Activated T-helper 17 cell treated with anti-CD3 and anti-CD28 coated beads, Interleukin-2, amount 50 U/mL, for 72 hours (primary cell): ENCODE measurements around the gene MEA1. TPM values are rescaled to one million over a fixed set of nuclear protein-coding genes. Genes with fewer than 3 reads are reported as not detected.
A peak's percentile ranks its signal among the peaks of the same experiment; 100 is the strongest.

Experiments used
- ATAC-seq: fragments of 150-1000 bp; cut with Tn5 transposase; replicated peaks from 2 replicates; pipeline ENCODE4 v1.10.0; 2021; ENCODE audit warnings: mild to moderate bottlenecking, moderate library complexity
- H3K27ac Mint-ChIP-seq: one replicate; pipeline ENCODE4 v1.8.0; 2022; ENCODE audit warnings: mixed read lengths
- H3K27me3 Mint-ChIP-seq: one replicate; pipeline ENCODE4 v1.8.0; 2022; ENCODE audit warnings: mixed read lengths
- H3K36me3 Mint-ChIP-seq: one replicate; pipeline ENCODE4 v1.8.0; 2022; ENCODE audit warnings: low read depth, mild to moderate bottlenecking, mixed read lengths
- H3K4me1 Mint-ChIP-seq: one replicate; pipeline ENCODE4 v1.8.0; 2022; ENCODE audit warnings: mixed read lengths
- H3K4me3 Mint-ChIP-seq: one replicate; pipeline ENCODE4 v1.8.0; 2022; ENCODE audit warnings: mild to moderate bottlenecking, mixed read lengths
- H3K9me3 Mint-ChIP-seq: one replicate; pipeline ENCODE4 v1.8.0; 2022; ENCODE audit warnings: mixed read lengths
- total RNA-seq, 2 donors: library from RNA; stranded (reverse); gene quantifications; one replicate each; pipeline ENCODE4 v1.2.3, GENCODE V29; 2022

Gene MEA1
- total RNA-seq, 2 donors from 2014 or later: 75.7 to 93.8 TPM

DNA sequence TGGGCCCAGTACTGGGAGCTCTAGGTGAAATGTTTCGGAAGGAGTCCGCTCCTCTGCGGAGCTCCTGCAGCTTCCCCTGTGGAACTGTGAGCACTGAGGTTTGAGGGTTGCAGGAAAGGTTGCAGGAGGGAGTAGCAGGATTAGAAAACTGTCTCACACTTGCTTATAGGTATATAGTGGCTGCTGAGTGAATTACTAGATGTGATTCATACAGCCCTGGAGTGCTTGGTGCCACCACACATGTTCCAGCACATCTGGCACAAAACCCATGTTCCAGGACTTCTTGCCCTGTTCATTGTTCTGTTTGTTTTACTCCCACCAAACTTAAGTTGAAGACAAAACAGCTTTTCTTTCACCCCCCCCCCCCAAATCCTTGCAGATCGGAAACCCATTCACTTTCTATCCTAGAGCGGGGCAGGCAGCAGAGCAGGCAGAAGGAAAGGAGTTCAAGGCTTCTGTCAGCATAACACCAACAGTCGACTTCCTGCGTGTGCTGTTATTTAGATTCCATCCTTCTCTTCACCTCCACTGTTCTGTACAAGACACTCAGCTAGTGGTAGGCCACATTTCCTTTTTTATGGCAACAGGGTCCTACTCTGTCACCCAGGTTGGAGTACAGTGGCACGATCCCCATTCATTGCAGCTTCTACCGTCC is 34.1 kb downstream of the MEA1 start:
- ATAC-seq: peak; percentile 38
- Mint-ChIP-seq H3K27ac (peak overlapping the region; percentile 99), H3K36me3 (peaks cover 29% of the 10 kb centered on the region), H3K4me3 (peak overlapping the region; percentile 99), H3K4me1 (peaks cover 34% of the 10 kb centered on the region), H3K27me3 (no peaks in the 10 kb centered on the region), H3K9me3 (no peaks in the 10 kb centered on the region)

DNA sequence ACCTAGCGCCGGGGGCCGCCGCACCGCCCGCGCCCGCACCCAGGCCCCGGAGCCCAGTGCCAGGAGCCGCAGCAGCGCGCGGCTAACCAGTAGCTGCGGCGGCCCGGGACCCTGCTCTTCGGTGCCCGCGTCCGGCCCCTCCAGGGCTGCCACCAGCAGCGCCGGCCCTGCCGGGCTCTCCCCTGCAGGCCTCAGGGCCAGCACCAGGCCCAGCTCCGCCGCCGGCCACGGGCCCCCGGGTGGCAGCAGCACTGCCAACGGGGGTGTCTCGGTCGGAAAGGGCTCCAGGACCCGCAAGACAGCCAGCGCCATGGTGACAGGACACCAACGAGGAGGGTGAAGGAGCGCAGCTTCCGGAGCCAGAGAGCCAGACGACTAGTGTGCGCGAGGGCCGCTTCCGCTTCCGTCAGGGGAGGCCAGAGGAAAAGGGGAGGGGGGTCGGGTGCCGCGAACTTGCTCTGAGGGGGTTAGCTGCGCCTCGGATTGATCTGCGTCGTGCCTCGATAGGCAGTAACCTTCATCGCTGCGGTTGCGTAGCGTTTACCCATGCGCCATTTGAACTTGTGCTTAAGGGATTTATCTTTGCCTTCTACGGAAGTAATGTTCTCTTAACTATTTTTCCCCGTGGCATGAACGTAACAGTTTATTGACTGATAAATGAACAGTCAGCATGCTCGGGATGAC is 34.8 kb downstream of the MEA1 start, which contains the start of gene PEX6:
TSS of gene PEX6 (minus strand) at position 343 of the 684 bp plus-strand sequence. CDS start at position 312, 31 bp downstream.
- peak; percentile 93 for ATAC-seq
- Mint-ChIP-seq H3K36me3 (peaks cover 30% of the 10 kb centered on the region), H3K9me3 (no peaks in the 10 kb centered on the region), H3K4me3 (peak within 1 kb of the TSS; percentile 99), H3K27me3 (no peaks in the 10 kb centered on the region), H3K4me1 (peaks cover 32% of the 10 kb centered on the region), H3K27ac (peak within 1 kb of the TSS; percentile 99)

DNA sequence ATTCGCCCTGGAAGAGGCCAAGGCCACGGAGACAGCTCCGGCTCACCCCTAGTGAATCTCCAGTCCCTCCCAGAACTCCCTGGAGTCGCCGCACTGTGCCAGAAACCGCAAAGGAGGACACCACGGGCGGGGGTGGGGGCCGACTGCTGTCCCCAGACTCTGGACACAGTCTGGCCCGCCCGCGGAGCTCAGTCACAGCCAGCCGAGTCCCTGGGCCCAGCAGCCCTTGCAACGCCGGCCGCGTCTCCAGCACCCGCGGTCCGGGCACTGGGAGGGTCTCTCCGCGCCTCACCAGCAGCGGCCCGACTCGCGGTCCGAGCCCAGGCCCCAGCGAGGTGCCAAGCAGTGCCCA is 35.3 kb downstream of the MEA1 start:
- Mint-ChIP-seq H3K4me3 (peak overlapping the region; percentile 99), H3K27ac (peak overlapping the region; percentile 86), H3K4me1 (peaks cover 28% of the 10 kb centered on the region), H3K36me3 (peaks cover 33% of the 10 kb centered on the region), H3K9me3 (no peaks in the 10 kb centered on the region), H3K27me3 (no peaks in the 10 kb centered on the region)
- no peak for ATAC-seq

DNA sequence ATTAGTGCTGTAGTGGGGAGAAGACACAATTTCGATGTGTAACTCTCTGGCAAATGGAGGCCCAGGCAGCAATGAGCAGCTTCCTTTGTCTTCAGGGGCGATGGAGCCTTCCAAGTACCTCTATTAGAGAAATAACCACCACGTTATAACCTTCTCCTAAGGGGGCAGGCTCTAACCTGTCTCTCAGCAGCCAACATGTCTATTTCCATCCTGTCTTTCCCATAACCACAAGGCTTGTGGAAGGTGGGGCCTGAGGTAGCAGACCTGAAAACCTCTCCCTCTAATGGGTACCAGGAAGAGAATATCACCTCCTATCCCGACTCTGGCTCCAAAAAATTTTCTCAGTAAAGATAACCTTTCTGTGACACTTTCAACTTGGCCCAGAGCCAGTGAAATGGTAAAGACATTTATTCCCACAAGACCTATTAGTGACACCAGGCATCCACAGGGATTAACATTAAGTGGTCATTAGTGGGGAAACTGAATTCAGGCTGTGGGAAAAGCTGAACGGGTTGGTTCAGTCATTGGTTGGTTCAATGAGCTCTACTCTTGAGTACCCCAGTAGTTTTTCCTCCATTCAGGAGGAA is 38.7 kb downstream of the MEA1 start:
- H3K4me1 Mint-ChIP-seq: peaks cover 29% of the 10 kb centered on the region

DNA sequence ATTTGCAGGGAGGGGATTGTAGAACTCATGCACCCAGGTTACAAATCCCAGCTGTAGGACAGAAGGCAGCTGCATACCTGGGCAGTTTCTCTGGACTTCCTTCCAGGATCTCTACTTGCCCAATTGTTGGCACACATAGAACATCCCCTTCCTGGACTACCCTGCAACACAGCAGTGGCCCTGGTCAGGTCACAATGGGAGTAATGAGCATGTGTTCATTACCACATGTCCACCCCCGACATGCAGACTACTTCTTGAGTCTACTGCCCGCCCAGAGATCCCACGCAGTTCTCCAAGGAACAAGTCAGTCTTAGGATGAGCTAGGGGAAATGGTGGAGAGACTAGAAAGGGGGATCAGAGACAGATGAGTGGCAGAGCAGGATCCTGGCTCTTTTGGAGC is 39.8 kb downstream of the MEA1 start:
- no peaks in the 10 kb centered on the region for H3K27me3 Mint-ChIP-seq
- no peak overlapping the region for H3K4me3 Mint-ChIP-seq
- H3K4me1 Mint-ChIP-seq: peaks cover 20% of the 10 kb centered on the region
- H3K27ac Mint-ChIP-seq: no peak overlapping the region
- no peak for ATAC-seq
- H3K9me3 Mint-ChIP-seq: no peaks in the 10 kb centered on the region
- H3K36me3 Mint-ChIP-seq: peaks cover 35% of the 10 kb centered on the region

More for the DNA sequence above, 38.7 kb downstream of the MEA1 start:
- Mint-ChIP-seq H3K27me3 (no peaks in the 10 kb centered on the region), H3K36me3 (peaks cover 41% of the 10 kb centered on the region), H3K4me3 (peak overlapping the region; percentile 23), H3K9me3 (no peaks in the 10 kb centered on the region), H3K27ac (peak overlapping the region; percentile 82)
- no peak for ATAC-seq

DNA sequence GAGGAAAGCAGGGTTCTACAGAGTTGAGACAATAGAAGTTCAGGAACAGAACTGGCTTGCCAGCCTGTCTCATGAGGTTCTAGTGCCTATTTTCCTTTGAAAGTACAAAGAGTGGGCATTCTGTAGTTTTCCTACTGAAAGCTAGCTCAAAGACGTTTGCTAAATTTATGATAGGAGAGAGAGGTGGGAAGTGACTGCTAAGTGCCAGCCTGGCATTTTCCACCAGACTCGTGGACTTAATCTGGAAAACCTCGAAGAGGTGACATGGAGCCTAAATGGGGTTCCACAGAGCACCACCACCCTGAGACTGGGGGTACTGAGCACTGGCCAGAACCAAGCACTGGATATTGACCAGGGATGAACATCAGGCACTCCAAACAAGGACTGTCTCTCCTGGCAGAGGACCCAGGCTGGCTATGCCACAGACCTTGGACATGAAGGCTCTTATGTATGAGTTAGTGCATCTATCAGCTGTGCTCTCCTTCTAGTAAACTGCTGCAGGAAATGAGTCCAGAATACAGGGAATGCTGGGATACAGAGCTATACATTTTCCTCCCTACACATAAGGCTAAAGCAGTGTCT is 41.9 kb downstream of the MEA1 start:
- Mint-ChIP-seq H3K36me3 (peaks cover 31% of the 10 kb centered on the region), H3K27me3 (no peaks in the 10 kb centered on the region), H3K27ac (peak overlapping the region; percentile 46), H3K4me3 (no peak overlapping the region), H3K4me1 (peaks cover 16% of the 10 kb centered on the region), H3K9me3 (no peaks in the 10 kb centered on the region)
- ATAC-seq: no peak

DNA sequence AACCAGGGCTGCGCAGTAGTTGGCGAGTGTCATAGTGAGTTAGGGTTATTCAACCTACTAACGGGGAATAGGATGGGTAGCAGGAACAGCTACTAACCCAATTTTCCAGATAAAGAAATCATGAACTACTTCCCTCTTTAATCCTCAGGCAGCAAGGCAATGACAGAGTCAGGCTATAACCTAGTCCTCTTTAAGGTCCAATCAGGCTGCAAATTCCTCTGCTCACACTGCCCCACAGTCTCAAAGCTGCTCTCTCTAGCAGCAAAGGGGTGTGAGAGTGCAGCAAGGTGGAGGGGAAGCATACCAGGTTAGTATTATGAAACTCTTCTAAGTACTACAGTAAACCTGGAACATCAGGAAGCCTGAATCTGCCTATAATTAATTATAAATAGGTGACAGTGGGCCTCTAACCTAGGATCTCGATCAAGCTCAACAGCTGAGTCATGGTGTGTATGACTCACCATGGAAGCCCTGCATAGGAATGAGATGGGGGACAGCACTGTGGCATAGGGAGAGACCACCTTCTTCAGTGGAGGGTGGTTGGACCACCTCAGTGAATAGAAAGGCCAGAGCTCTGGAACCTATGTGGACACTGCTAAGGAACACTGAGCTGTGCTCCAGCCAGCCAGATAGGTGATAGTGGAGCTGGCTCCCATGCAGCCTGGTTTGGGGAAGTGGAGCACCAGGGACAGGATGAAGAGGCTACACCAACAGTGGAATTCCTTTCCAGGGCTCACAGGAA is 42.7 kb downstream of the MEA1 start:
- no peak overlapping the region for H3K4me3 Mint-ChIP-seq
- H3K36me3 Mint-ChIP-seq: peaks cover 33% of the 10 kb centered on the region
- no peaks in the 10 kb centered on the region for H3K9me3 Mint-ChIP-seq
- H3K4me1 Mint-ChIP-seq: peaks cover 13% of the 10 kb centered on the region
- H3K27ac Mint-ChIP-seq: peak overlapping the region; percentile 46
- H3K27me3 Mint-ChIP-seq: no peaks in the 10 kb centered on the region
- ATAC-seq: peak; percentile 46

DNA sequence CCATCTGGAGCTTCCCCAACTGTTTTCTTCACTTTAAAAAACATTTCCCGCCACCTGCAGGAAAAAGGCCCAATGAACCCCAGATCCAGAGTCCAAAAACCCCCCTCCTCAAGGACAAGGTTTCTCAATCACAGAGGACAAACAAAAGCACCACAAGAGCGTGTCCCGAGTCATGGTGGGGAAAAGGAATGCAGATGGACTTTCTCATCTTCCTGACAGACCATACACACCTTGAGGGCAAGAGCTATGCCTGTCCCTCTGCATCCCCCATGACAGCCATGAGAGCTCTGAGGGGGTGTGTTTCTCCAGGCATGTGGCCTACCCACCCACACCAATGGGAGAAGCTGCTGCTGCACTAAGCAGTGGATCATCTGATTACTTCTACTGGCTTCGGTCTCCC is 43.8 kb downstream of the MEA1 start:
- Mint-ChIP-seq H3K4me3 (no peak overlapping the region), H3K36me3 (peaks cover 42% of the 10 kb centered on the region), H3K9me3 (no peaks in the 10 kb centered on the region), H3K27me3 (no peaks in the 10 kb centered on the region), H3K4me1 (peaks cover 10% of the 10 kb centered on the region), H3K27ac (no peak overlapping the region)
- no peak for ATAC-seq

DNA sequence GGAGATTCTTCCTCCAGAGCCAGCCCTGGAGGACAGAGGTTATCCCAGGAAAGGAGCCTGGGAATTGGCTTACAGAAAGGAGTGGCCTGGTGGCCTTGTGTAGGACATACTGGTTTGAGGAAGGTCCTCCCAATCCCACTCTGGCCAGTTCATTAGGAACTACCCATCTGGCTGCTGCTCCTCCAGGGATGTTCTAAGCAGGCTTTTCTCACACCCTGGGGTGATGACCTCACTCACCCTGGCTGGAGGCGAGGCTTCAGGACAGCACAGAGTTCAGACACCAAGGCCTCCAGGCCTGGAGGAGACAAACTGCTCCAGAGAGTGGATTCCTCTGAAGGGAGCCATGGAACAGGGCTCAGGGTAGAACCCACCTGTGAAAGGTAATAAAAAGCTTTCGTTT is 44.3 kb downstream of the MEA1 start:
- Mint-ChIP-seq H3K4me1 (peaks cover 7% of the 10 kb centered on the region), H3K27me3 (no peaks in the 10 kb centered on the region), H3K4me3 (no peak overlapping the region), H3K9me3 (no peaks in the 10 kb centered on the region), H3K27ac (no peak overlapping the region), H3K36me3 (peaks cover 47% of the 10 kb centered on the region)
- no peak for ATAC-seq

DNA sequence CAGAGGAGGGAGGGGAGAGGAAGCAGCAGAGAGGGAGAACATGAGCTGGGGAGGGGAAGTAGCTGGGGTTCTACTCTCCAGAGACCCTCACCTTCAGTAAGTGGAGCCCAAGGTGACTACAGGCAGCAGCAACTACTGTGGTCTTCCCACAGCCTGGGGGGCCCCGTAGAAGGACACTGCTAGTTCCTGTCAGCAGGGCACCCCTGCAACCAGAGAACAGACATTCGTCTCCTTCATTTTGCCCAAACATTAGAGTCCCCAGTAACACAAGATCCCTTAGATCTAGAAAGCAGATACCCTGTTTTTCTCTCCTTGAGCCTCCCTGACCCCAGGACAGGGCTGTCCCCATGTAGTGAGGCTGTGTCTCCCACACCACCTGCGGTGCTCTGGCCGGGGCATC is 45.0 kb downstream of the MEA1 start:
- no peak overlapping the region for H3K27ac Mint-ChIP-seq
- no peak for ATAC-seq
- H3K4me3 Mint-ChIP-seq: no peak overlapping the region
- H3K27me3 Mint-ChIP-seq: no peaks in the 10 kb centered on the region
- H3K4me1 Mint-ChIP-seq: peaks cover 7% of the 10 kb centered on the region
- no peaks in the 10 kb centered on the region for H3K9me3 Mint-ChIP-seq
- H3K36me3 Mint-ChIP-seq: peaks cover 44% of the 10 kb centered on the region

DNA sequence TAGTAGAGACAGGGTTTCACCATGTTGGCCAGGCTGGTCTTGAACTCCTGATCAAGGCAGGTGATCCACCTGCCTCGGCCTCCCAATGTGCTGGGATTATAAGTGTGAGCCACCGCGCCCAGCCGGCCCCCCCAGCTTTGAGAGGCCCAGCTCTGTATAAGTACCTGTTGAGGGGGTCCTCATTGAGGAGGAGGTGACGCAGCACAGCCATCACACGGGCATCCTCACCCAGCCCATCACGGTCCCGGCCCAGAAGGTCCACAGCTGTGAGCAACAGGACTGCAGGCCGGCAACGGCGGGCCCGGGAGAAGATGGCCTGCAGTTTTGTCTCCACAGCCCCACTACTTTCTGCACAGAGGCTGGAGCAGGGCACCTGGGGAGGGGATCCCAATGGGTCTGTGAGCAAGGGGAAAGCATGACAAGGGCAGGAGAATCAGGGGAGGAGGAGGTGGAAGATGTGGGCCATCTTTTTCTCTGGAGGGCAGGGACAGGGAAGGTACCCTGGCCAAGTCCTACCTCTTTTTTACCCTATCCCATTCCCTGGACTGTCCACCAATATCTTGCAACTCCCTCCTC is 45.5 kb downstream of the MEA1 start:
- ATAC-seq: no peak
- Mint-ChIP-seq H3K4me3 (no peak overlapping the region), H3K9me3 (no peaks in the 10 kb centered on the region), H3K27me3 (no peaks in the 10 kb centered on the region), H3K27ac (no peak overlapping the region), H3K36me3 (peaks cover 43% of the 10 kb centered on the region), H3K4me1 (peaks cover 7% of the 10 kb centered on the region)

DNA sequence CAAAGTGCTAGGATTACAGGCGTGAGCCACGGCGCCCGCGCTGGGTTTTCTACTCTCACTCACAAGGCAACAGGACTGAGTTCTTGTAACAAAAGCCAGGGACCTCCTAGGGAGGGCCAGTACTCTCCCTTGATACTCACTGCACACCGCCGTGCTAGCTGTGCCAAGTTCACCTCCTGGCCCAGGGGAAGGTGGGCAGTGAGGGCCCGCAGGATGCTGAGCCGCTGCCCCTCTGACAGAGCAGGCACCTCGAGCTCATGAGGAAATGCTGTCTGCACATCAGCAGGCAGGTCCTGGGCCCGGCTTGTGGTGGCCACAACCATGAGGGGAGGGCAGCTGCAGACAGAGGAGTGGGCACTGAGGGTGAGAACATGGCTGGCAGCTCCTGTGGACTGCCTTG is 46.5 kb downstream of the MEA1 start:
- H3K27me3 Mint-ChIP-seq: no peaks in the 10 kb centered on the region
- ATAC-seq: no peak
- H3K4me3 Mint-ChIP-seq: no peak overlapping the region
- H3K27ac Mint-ChIP-seq: no peak overlapping the region
- H3K9me3 Mint-ChIP-seq: no peaks in the 10 kb centered on the region
- H3K4me1 Mint-ChIP-seq: peaks cover 7% of the 10 kb centered on the region
- peaks cover 43% of the 10 kb centered on the region for H3K36me3 Mint-ChIP-seq

DNA sequence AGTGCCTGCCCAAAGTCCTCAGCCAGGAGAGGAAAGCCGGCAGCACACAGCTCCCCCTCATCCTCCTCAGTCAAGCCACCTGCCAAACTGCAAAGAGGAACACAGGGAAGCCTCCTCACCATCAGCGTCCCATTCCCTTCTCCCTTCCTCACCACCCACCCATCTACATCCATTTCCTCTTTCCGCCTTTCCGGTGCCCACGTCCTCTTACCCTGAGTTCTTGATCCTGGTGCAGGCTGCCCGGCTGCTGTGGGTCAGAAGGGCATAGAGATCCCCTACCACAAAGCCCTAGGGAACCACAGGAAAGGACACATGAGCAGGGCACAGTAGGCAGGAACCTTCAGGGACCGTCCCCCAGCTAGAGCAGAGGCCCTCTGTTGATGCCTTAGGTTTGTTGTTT is 47.2 kb downstream of the MEA1 start:
- H3K4me3 Mint-ChIP-seq: no peak overlapping the region
- H3K9me3 Mint-ChIP-seq: no peaks in the 10 kb centered on the region
- no peak for ATAC-seq
- peaks cover 41% of the 10 kb centered on the region for H3K36me3 Mint-ChIP-seq
- peaks cover 5% of the 10 kb centered on the region for H3K4me1 Mint-ChIP-seq
- no peaks in the 10 kb centered on the region for H3K27me3 Mint-ChIP-seq
- no peak overlapping the region for H3K27ac Mint-ChIP-seq
